HL-60 (cell line): Measurements from ENCODE around the gene DNMT1.

ENCODE experiments used
- DNase-seq, 2 experiments: peaks; one replicate each; pipeline ENCODE4 v3.0.0-alpha.2; 2010 to 2020; ENCODE audit warnings: low read depth in 1 of 2, low spot score in 1 of 2
- H3K27ac ChIP-seq: fragments of 250-450 bp; sonication (Bioruptor Pico); replicated peaks from 2 replicates; pipeline ENCODE4 v1.5.1; 2020; ENCODE audit warnings: mild to moderate bottlenecking, moderate library complexity
- H3K27me3 ChIP-seq: fragments of 250-450 bp; sonication (Bioruptor Pico); 2 replicates; pipeline ENCODE4 v1.5.1; 2021; ENCODE audit warnings: mild to moderate bottlenecking, moderate library complexity; ENCODE audit not compliant: insufficient read depth, poor library complexity, severe bottlenecking
- H3K4me3 ChIP-seq: replicated peaks from 2 replicates; pipeline ENCODE4 v1.5.1; 2011; ENCODE audit warnings: mild to moderate bottlenecking, control low read depth, low read length; ENCODE audit not compliant: insufficient read depth
- GABPA ChIP-seq: IDR thresholded peaks from 2 replicates; pipeline ENCODE4 v1.6.1; 2012; ENCODE audit warnings: low read depth
- POLR2AphosphoS5 ChIP-seq: IDR thresholded peaks from 2 replicates; pipeline ENCODE4 v1.6.1; 2012; ENCODE audit warnings: low read depth
- SPI1 ChIP-seq: IDR thresholded peaks from 2 replicates; pipeline ENCODE4 v1.6.1; 2012; ENCODE audit warnings: low read depth, mild to moderate bottlenecking, borderline replicate concordance
- TF ChIP-seq, protein P1 (sequence below): IDR thresholded peaks from one replicate; pipeline ENCODE4 v1.5.1; 2011; ENCODE audit warnings: low read length, control low read depth, inconsistent platforms; ENCODE audit not compliant: insufficient read depth
- TF ChIP-seq, protein P2 (sequence below): IDR thresholded peaks from 2 replicates; pipeline ENCODE4 v1.6.1; 2012; ENCODE audit warnings: low read depth; ENCODE audit not compliant: insufficient replicate concordance

The DNMT1 gene

GRCh38 chr19:10091370-10091687, 103.4 kb downstream of the DNMT1 start:
- H3K27ac ChIP-seq, result no peak overlapping the region
- TF ChIP-seq, protein P1, sequence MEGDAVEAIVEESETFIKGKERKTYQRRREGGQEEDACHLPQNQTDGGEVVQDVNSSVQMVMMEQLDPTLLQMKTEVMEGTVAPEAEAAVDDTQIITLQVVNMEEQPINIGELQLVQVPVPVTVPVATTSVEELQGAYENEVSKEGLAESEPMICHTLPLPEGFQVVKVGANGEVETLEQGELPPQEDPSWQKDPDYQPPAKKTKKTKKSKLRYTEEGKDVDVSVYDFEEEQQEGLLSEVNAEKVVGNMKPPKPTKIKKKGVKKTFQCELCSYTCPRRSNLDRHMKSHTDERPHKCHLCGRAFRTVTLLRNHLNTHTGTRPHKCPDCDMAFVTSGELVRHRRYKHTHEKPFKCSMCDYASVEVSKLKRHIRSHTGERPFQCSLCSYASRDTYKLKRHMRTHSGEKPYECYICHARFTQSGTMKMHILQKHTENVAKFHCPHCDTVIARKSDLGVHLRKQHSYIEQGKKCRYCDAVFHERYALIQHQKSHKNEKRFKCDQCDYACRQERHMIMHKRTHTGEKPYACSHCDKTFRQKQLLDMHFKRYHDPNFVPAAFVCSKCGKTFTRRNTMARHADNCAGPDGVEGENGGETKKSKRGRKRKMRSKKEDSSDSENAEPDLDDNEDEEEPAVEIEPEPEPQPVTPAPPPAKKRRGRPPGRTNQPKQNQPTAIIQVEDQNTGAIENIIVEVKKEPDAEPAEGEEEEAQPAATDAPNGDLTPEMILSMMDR, result no peak
- no peak for TF ChIP-seq GABPA
- TF ChIP-seq SPI1, result no peak
- TF ChIP-seq, protein P2, sequence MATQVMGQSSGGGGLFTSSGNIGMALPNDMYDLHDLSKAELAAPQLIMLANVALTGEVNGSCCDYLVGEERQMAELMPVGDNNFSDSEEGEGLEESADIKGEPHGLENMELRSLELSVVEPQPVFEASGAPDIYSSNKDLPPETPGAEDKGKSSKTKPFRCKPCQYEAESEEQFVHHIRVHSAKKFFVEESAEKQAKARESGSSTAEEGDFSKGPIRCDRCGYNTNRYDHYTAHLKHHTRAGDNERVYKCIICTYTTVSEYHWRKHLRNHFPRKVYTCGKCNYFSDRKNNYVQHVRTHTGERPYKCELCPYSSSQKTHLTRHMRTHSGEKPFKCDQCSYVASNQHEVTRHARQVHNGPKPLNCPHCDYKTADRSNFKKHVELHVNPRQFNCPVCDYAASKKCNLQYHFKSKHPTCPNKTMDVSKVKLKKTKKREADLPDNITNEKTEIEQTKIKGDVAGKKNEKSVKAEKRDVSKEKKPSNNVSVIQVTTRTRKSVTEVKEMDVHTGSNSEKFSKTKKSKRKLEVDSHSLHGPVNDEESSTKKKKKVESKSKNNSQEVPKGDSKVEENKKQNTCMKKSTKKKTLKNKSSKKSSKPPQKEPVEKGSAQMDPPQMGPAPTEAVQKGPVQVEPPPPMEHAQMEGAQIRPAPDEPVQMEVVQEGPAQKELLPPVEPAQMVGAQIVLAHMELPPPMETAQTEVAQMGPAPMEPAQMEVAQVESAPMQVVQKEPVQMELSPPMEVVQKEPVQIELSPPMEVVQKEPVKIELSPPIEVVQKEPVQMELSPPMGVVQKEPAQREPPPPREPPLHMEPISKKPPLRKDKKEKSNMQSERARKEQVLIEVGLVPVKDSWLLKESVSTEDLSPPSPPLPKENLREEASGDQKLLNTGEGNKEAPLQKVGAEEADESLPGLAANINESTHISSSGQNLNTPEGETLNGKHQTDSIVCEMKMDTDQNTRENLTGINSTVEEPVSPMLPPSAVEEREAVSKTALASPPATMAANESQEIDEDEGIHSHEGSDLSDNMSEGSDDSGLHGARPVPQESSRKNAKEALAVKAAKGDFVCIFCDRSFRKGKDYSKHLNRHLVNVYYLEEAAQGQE, result no peak
- TF ChIP-seq POLR2AphosphoS5, result no peak
- DNase-seq, result no peak
- no peak overlapping the region for H3K4me3 ChIP-seq
- H3K27me3 ChIP-seq, result no peaks in the 10 kb centered on the region

GRCh38 chr19:10089801-10090375, 104.9 kb downstream of the DNMT1 start:
- Histone ChIP-seq H3K27ac (no peak overlapping the region), H3K27me3 (no peaks in the 10 kb centered on the region), H3K4me3 (no peak overlapping the region)
- DNase-seq, result no peak
- TF ChIP-seq, protein P2, result no peak
- TF ChIP-seq GABPA (no peak), POLR2AphosphoS5 (no peak), SPI1 (no peak)
- TF ChIP-seq, protein P1, result no peak

- H3K27me3 ChIP-seq, result no peaks in the 10 kb centered on the region
- no peak overlapping the region for H3K27ac ChIP-seq
- no peak overlapping the region for H3K4me3 ChIP-seq
- TF ChIP-seq, protein P1, result no peak
- TF ChIP-seq, protein P2, result no peak
- TF ChIP-seq SPI1 (no peak), POLR2AphosphoS5 (no peak), GABPA (no peak)
- DNase-seq, result no peak
These were observed 105.7 kb downstream of the DNMT1 start for GRCh38 chr19:10088949-10089554.
